Fibroblast of villous mesenchyme (primary cell): ENCODE measurements around the gene EEF2. TPM values are rescaled to one million over a fixed set of nuclear protein-coding genes. Genes with fewer than 3 reads are reported as not detected.

Source experiments
- DNase-seq: peaks from one replicate; pipeline ENCODE4 v3.0.0-alpha.2; 2010; ENCODE audit warnings: low read depth
- H3K4me3 ChIP-seq: 2 replicates; pipeline ENCODE4 v1.5.1; 2011; ENCODE audit warnings: low read depth, mild to moderate bottlenecking, low read length
- CTCF ChIP-seq: IDR thresholded peaks from 2 replicates; pipeline ENCODE4 v1.5.1; 2012; ENCODE audit warnings: low read depth, mild to moderate bottlenecking, low read length; ENCODE audit not compliant: insufficient read depth
- total RNA-seq: library from RNA; depleted of rRNA; stranded (reverse); fragments of >200 nt; gene quantifications from 2 replicates; pipeline ENCODE4 v1.2.3, GENCODE V29; 2012

The EEF2 gene
- total RNA-seq, 1 donor = 1,932 TPM

- DNase-seq = no peak
- TF ChIP-seq CTCF = no peak
- H3K4me3 ChIP-seq = no peak overlapping the region
Observed at GRCh38 chr19:3979674-3980352, 5.5 kb downstream of the EEF2 start.

- TF ChIP-seq CTCF = no peak
- no peak for DNase-seq
- H3K4me3 ChIP-seq = no peak overlapping the region
Observed at GRCh38 chr19:3979289-3979673, 6.0 kb downstream of the EEF2 start.

GRCh38 chr19:3978145-3978544 is 7.1 kb downstream of the EEF2 start:
- TF ChIP-seq CTCF = no peak
- no peak for DNase-seq
- H3K4me3 ChIP-seq = no peak overlapping the region

- no peak for DNase-seq
- H3K4me3 ChIP-seq = no peak overlapping the region
- TF ChIP-seq CTCF = no peak
Observed at GRCh38 chr19:3977242-3978143, 7.8 kb downstream of the EEF2 start.

- H3K4me3 ChIP-seq = no peak overlapping the region
- DNase-seq = no peak
- no peak for TF ChIP-seq CTCF
Observed at GRCh38 chr19:3976495-3977241, 8.6 kb downstream of the EEF2 start.

GRCh38 chr19:3975637-3976087 is 9.6 kb downstream of the EEF2 start:
- no peak for TF ChIP-seq CTCF
- DNase-seq = no peak
- no peak overlapping the region for H3K4me3 ChIP-seq
